GM10266 (cell line): ENCODE results near the gene PDLIM4.

Source experiments
- DNase-seq: peaks from one replicate; pipeline ENCODE4 v3.0.0; 2012; ENCODE audit errors: extremely low spot score
- TF ChIP-seq, protein P1 (sequence below): IDR thresholded peaks from 2 replicates; pipeline ENCODE4 v1.5.1; 2012; ENCODE audit warnings: mild to moderate bottlenecking, low read depth; ENCODE audit not compliant: control insufficient read depth, insufficient read depth; ENCODE audit errors: missing control alignments

PDLIM4 gene

DNA sequence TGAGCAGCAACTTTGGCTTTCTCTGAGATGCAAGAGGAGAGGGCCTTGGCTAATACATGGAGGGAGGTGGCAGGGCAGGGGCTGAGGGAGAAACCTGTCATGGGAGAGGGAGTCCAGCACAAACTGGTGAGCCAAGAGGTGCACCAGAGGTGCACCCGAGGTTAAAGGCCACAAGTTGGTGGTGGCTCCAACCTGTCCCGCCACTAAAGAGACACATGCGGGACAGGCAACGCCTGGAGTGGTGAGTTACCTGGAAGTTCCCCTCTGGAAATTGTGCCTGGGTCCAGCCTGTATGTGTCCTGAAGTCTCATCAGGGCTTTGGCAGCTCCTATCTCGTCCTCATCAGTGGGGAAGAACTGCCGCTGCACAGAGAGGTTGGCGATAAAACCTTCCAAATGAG, 43.8 kb upstream of the PDLIM4 start:
- TF ChIP-seq, protein P1, sequence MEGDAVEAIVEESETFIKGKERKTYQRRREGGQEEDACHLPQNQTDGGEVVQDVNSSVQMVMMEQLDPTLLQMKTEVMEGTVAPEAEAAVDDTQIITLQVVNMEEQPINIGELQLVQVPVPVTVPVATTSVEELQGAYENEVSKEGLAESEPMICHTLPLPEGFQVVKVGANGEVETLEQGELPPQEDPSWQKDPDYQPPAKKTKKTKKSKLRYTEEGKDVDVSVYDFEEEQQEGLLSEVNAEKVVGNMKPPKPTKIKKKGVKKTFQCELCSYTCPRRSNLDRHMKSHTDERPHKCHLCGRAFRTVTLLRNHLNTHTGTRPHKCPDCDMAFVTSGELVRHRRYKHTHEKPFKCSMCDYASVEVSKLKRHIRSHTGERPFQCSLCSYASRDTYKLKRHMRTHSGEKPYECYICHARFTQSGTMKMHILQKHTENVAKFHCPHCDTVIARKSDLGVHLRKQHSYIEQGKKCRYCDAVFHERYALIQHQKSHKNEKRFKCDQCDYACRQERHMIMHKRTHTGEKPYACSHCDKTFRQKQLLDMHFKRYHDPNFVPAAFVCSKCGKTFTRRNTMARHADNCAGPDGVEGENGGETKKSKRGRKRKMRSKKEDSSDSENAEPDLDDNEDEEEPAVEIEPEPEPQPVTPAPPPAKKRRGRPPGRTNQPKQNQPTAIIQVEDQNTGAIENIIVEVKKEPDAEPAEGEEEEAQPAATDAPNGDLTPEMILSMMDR, result no peak
- no peak for DNase-seq

DNA sequence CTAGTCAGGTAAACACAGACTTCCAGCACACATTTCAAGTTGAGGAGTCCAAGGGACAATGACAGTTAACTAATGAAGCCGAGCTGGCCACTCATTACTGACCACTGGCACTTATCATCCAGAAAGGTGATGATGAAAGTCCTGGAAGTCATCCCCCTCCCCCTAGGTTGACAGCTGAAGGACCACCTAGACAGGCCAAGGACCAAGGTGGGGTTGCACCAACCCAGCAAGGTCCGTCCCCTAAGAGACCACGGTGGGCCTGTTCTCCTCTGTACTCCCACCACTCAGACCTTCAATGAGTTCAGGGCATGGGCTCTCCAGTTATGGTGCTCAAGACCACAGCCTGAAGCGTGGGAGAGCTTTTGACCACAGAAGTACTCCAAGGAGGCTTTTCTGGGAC, 43.0 kb upstream of the PDLIM4 start:
- TF ChIP-seq, protein P1, result no peak
- no peak for DNase-seq

DNA sequence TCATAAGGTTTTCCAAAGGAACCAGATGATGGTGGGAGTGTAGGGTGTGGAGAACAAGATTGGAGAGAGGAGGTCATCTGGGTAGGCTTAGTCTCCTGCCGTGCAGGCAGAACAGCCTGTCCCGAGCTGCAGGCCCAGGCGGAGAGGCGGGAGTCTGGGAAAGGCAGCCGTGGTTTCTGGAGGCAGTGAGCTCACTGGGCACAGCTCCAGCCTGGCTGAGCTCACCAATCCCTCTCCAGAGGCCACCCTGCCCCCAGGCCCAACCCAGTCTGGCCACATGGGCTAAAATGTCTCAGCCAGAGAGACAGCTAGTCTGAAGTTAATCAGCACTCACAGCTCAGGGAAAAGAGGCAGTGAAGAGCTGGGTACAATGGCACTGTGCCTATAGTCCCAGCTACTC, 42.2 kb upstream of the PDLIM4 start:
- DNase-seq, result no peak
- TF ChIP-seq, protein P1, result no peak

DNA sequence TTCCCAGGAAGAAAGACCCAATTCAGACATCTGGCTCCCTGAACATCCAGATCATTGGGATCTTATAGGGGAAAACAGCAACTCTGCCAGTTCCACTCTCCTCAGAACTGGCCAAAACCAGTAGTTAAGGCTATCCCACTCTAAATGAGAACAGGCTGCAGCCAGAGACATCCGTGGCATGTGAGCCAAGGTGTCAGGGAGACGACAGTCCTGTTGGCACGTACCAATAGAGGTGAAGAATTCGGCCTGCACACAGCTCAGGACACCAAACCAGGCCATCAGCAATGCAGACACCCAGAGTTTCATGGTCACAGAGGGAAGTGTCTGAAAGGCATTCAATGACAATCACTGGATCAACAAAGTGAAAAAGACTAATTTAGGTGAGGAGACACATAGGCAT, 39.2 kb upstream of the PDLIM4 start:
- DNase-seq, result no peak
- TF ChIP-seq, protein P1, result no peak

DNA sequence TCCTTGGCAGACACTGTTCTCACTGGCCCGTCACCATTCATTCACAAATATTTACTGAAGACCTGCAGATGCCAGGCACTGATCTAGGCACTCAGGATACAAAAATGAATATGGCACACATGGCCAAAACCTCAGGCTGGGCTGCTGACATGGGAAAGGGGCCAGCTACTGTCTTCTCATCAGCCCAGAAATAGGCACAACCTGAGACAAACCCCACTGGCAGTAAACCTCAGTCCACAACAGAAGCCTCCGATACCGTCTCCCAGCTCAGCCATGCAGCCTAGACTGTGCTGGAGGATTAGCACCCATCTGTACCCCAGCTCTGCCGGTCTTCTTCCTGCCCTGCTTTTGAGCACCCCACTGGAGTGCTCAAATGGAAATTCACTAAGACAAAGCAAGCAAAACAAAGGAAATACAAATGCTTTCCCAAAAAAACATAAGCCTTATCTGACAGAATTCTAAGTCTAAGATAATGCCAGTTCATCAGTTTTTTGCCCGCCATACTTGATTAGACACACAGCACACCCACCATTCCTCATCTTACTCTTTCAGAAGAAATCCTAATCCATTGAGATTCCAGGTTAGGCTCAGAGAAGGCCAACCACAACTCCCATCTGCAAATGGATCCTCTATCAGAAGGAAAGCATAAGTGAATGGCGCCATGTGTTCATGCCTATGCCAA, 38.1 kb upstream of the PDLIM4 start:
- TF ChIP-seq, protein P1, result no peak
- no peak for DNase-seq

DNA sequence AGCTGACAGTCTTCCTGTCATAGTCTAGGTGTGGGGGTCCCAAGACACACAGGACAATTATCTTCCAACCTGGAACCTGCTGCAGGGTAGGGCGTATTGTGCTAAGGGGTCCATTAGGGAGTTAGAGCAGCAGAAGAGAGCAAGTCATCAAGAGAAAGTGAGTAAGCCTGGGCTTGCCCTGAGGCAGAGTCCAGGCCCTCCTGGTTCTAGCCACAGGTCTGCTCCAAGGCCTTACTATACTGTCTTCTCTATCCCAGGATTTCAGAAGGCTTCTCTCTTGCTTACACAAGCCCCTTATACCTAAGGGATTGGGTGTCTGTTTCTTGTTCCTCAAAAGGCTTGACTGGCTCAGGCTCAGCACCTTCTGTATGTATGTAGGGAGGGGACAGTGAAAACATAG, 37.5 kb upstream of the PDLIM4 start:
- TF ChIP-seq, protein P1, result no peak
- no peak for DNase-seq

DNA sequence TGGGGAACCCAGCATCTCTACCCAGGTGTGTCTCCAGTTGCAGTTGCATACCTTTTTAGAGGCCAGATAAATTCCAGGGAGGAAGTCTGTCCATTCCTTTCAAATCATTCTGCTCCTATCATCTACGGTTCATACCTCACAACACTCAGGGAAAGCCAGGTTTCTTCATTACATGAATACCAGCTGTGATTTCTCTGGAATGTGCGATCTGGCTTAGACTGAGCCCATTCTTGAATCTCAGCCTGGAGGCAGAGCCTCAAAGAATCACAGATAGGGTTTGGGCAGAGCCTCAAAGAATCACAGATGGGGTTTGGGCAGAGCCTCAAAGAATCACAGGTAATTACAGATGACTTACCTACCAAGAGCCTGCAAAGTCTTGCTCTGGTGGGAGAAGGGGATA, 37.0 kb upstream of the PDLIM4 start:
- TF ChIP-seq, protein P1, result no peak
- no peak for DNase-seq
